Measurements from ENCODE around the gene FXYD2. TPM values are rescaled to one million over a fixed set of nuclear protein-coding genes. Genes with fewer than 3 reads are reported as not detected.

Gene FXYD2
- total and polyA plus RNA-seq, 9 of the 15 experiments (the other 6 are each of a cell fraction or from before 2014, with no cell fraction given), result not detected

DNA sequence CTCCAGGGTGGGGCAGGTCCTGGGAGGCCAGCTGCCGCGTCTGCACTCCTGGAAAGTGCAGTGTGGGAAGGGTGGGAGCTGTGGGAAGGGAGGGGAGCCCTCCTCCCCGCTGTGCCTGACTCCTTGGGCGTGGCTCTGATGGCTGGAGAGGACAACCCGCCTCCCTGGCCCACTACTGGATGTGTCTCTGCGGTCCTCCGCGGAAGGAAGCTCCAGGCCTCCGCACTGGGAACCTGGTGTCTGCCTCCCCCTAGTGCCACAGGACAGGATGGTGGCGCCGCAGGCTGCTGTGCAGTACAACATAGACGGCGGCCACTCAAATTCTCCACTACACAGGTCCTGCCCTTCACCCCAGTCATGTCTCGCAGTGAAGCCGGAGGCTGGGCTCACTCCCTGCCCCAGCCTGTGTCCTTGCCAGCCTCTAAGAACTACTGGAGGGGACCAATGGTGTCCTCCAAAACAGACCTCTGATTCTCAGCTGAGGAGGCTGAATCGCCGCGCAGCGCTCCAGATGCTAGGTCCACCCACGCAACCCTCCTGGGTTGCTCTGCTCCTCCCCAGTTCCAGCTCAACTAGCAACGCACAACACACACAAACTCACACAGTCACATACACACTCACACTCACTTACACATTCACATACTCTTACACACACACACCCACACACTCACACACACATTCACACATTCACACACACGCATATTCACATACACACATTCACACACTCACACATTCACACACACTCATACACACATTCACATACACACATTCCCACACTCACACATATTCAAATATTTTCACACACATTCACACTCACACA, 15.1 kb downstream of the FXYD2 start (continued):
- TF ChIP-seq ZNF232 (CRISPR knock-in tag; IDR thresholded peaks at IDR 0.05), result no peak
- TF ChIP-seq, protein P1, sequence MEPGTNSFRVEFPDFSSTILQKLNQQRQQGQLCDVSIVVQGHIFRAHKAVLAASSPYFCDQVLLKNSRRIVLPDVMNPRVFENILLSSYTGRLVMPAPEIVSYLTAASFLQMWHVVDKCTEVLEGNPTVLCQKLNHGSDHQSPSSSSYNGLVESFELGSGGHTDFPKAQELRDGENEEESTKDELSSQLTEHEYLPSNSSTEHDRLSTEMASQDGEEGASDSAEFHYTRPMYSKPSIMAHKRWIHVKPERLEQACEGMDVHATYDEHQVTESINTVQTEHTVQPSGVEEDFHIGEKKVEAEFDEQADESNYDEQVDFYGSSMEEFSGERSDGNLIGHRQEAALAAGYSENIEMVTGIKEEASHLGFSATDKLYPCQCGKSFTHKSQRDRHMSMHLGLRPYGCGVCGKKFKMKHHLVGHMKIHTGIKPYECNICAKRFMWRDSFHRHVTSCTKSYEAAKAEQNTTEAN (CRISPR knock-in tag; IDR thresholded peaks at IDR 0.05), result peak; percentile 99
- peak; percentile 21 to 64; a peak in 1 of 4 replicates for TF ChIP-seq ARNT (IDR thresholded peaks at IDR 0.05)
- TF ChIP-seq, protein P2, sequence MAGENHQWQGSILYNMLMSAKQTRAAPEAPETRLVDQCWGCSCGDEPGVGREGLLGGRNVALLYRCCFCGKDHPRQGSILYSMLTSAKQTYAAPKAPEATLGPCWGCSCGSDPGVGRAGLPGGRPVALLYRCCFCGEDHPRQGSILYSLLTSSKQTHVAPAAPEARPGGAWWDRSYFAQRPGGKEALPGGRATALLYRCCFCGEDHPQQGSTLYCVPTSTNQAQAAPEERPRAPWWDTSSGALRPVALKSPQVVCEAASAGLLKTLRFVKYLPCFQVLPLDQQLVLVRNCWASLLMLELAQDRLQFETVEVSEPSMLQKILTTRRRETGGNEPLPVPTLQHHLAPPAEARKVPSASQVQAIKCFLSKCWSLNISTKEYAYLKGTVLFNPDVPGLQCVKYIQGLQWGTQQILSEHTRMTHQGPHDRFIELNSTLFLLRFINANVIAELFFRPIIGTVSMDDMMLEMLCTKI (IDR thresholded peaks at IDR 0.05; ENCODE audit: partially characterized antibody), result no peak
- TF ChIP-seq, protein P3, sequence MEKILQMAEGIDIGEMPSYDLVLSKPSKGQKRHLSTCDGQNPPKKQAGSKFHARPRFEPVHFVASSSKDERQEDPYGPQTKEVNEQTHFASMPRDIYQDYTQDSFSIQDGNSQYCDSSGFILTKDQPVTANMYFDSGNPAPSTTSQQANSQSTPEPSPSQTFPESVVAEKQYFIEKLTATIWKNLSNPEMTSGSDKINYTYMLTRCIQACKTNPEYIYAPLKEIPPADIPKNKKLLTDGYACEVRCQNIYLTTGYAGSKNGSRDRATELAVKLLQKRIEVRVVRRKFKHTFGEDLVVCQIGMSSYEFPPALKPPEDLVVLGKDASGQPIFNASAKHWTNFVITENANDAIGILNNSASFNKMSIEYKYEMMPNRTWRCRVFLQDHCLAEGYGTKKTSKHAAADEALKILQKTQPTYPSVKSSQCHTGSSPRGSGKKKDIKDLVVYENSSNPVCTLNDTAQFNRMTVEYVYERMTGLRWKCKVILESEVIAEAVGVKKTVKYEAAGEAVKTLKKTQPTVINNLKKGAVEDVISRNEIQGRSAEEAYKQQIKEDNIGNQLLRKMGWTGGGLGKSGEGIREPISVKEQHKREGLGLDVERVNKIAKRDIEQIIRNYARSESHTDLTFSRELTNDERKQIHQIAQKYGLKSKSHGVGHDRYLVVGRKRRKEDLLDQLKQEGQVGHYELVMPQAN (IDR thresholded peaks at IDR 0.05; ENCODE audit: borderline replicate concordance), result peak; percentile 72; the same call in 1 of the 2 replicates
- 0 out of 2 replicates have a peak, but pooled peaks have one; percentile 62 for TF ChIP-seq DPF2 (IDR thresholded peaks at IDR 0.05)
- TF ChIP-seq RBM25 (IDR thresholded peaks at IDR 0.05; ENCODE audit: low read depth, low read length, severe bottlenecking), result no peak
- TF ChIP-seq SPI1 (IDR thresholded peaks at IDR 0.05; ENCODE audit: borderline replicate concordance, low read depth, low read length), result no peak
- no peak for TF ChIP-seq ZNF785 (CRISPR knock-in tag; IDR thresholded peaks at IDR 0.05)
- TF ChIP-seq MCM2 (IDR thresholded peaks at IDR 0.05; ENCODE audit: low read depth), result no peak
- TF ChIP-seq, protein P4, sequence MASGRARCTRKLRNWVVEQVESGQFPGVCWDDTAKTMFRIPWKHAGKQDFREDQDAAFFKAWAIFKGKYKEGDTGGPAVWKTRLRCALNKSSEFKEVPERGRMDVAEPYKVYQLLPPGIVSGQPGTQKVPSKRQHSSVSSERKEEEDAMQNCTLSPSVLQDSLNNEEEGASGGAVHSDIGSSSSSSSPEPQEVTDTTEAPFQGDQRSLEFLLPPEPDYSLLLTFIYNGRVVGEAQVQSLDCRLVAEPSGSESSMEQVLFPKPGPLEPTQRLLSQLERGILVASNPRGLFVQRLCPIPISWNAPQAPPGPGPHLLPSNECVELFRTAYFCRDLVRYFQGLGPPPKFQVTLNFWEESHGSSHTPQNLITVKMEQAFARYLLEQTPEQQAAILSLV (tag; IDR thresholded peaks at IDR 0.05), result 0 out of 2 replicates have a peak, but pooled peaks have one; percentile 47
- TF ChIP-seq ZKSCAN8 (CRISPR knock-in tag; IDR thresholded peaks at IDR 0.05), result no peak
- no peak for TF ChIP-seq ZNF584 (CRISPR knock-in tag; IDR thresholded peaks at IDR 0.05; ENCODE audit: low read depth)
- TF ChIP-seq, protein P5, sequence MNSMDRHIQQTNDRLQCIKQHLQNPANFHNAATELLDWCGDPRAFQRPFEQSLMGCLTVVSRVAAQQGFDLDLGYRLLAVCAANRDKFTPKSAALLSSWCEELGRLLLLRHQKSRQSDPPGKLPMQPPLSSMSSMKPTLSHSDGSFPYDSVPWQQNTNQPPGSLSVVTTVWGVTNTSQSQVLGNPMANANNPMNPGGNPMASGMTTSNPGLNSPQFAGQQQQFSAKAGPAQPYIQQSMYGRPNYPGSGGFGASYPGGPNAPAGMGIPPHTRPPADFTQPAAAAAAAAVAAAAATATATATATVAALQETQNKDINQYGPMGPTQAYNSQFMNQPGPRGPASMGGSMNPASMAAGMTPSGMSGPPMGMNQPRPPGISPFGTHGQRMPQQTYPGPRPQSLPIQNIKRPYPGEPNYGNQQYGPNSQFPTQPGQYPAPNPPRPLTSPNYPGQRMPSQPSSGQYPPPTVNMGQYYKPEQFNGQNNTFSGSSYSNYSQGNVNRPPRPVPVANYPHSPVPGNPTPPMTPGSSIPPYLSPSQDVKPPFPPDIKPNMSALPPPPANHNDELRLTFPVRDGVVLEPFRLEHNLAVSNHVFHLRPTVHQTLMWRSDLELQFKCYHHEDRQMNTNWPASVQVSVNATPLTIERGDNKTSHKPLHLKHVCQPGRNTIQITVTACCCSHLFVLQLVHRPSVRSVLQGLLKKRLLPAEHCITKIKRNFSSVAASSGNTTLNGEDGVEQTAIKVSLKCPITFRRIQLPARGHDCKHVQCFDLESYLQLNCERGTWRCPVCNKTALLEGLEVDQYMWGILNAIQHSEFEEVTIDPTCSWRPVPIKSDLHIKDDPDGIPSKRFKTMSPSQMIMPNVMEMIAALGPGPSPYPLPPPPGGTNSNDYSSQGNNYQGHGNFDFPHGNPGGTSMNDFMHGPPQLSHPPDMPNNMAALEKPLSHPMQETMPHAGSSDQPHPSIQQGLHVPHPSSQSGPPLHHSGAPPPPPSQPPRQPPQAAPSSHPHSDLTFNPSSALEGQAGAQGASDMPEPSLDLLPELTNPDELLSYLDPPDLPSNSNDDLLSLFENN (IDR thresholded peaks at IDR 0.05; ENCODE audit: low read depth in 2 of 2, low read length in 2 of 2), result no peak
- no peak for TF ChIP-seq ZBED1 (IDR thresholded peaks at IDR 0.05)
- no peak for TF ChIP-seq ZNF717 (CRISPR knock-in tag; IDR thresholded peaks at IDR 0.05)
- no peak for TF ChIP-seq GTF2E2 (tag; IDR thresholded peaks at IDR 0.05)
- no peak for TF ChIP-seq ZNF184 (CRISPR knock-in tag; IDR thresholded peaks at IDR 0.05)
- TF ChIP-seq ZNF766 (CRISPR knock-in tag; conservative IDR thresholded peaks at IDR 0.05), result no peak
- 0 out of 2 replicates have a peak, but pooled peaks have one; percentile 65 for TF ChIP-seq TARDBP (IDR thresholded peaks at IDR 0.05)
